Kidney (tissue), 14 donors: ENCODE data around the gene LRP1. TPM values are rescaled to one million over a fixed set of nuclear protein-coding genes. Genes with fewer than 3 reads are reported as not detected.

Experiments used
- DNase-seq, 5 donors: peaks; one replicate each; pipeline ENCODE4 v3.0.0-alpha.2; 2013 to 2020
- FAIRE-seq: peaks from 2 replicates; lab custom pipeline; 2012; peaks lifted over from hg19 to GRCh38; lab: Jason Lieb, UNC
- H3K27ac ChIP-seq, 2 donors: one replicate each; pipeline ENCODE4 v1.7.0; 2013; ENCODE audit warnings: low read depth in 2 of 2, low read length in 2 of 2, inconsistent platforms in 1 of 2
- H3K27me3 ChIP-seq: one replicate; pipeline ENCODE4 v1.7.1; 2013; ENCODE audit warnings: low read length, inconsistent platforms; ENCODE audit not compliant: control insufficient read depth, insufficient read depth
- H3K36me3 ChIP-seq, 3 donors: one replicate each; pipeline versions ENCODE4 v1.7.0 to v1.7.1; 2013; ENCODE audit warnings: low read length in 3 of 3, control low read depth in 1 of 3, inconsistent platforms in 1 of 3; ENCODE audit not compliant: insufficient read depth in 3 of 3, control insufficient read depth in 2 of 3
- H3K4me1 ChIP-seq, 3 donors: one replicate each; pipeline versions ENCODE4 v1.7.0 to v1.7.1; 2013; ENCODE audit warnings: low read length in 3 of 3, inconsistent platforms in 1 of 3, low read depth in 1 of 3; ENCODE audit not compliant: control insufficient read depth in 2 of 3, insufficient read depth in 2 of 3
- H3K4me3 ChIP-seq, 3 donors: one replicate each; pipeline versions ENCODE4 v1.7.0 to v1.8.1; 2013; ENCODE audit warnings: low read length in 3 of 3, control low read depth in 1 of 3, inconsistent platforms in 1 of 3
- H3K9ac ChIP-seq, 3 donors: one replicate each; pipeline versions ENCODE4 v1.7.0 to v1.7.1; 2013; ENCODE audit warnings: low read length in 3 of 3, control low read depth in 1 of 3, inconsistent platforms in 1 of 3
- H3K9me3 ChIP-seq, 3 donors: one replicate each; pipeline versions ENCODE4 v1.7.0 to v1.7.1; 2013; ENCODE audit warnings: low read length in 3 of 3, control low read depth in 1 of 3, inconsistent platforms in 1 of 3; ENCODE audit not compliant: control insufficient read depth in 2 of 3, insufficient read depth in 1 of 3
- intact Hi-C: fragments of 100-400 bp; cut with DNase I; formaldehyde crosslinking; loops from one replicate; pipeline ENCODE4 v1.11.1; 2022
- polyA plus RNA-seq: library from polyadenylated mRNA; stranded (reverse); fragments of 350-450 nt; fragmentation: Illumina TruSeq; extraction: RNeasy Lipid Tissue Mini Kit (QIAGEN cat#74804); gene quantifications from one replicate; pipeline ENCODE4 v1.2.3, GENCODE V29; 2014; ENCODE audit warnings: low read depth, low replicate concordance; ENCODE audit not compliant: insufficient read depth
- total RNA-seq: library from RNA; stranded (reverse); fragmentation: NEBNext Ultra II Directional; extraction: Animal tissue kit (Norgen Biotek cat#: 25700); gene quantifications from one replicate; pipeline ENCODE4 v1.2.1, GENCODE V29; 2021
- TF ChIP-seq, protein P1 (sequence below): IDR thresholded peaks from 3 replicates; pipeline ENCODE4 v1.5.1; 2012; ENCODE audit warnings: mild to moderate bottlenecking, moderate library complexity, borderline replicate concordance; ENCODE audit not compliant: insufficient read depth; ENCODE audit errors: extremely low read depth
- donor health status: control.
- donor health status: control.
- donor health status: control.
- donor health status: control.
- donor health status: control.
- donor health status: DM: yes; HTN: yes; CAD: no.
- donor health status: Normal renal cell carcinoma (clear cell type).

The LRP1 gene
- total and polyA plus RNA-seq, 2 donors from 2014 or later, result 18.7 to 121 TPM

DNA sequence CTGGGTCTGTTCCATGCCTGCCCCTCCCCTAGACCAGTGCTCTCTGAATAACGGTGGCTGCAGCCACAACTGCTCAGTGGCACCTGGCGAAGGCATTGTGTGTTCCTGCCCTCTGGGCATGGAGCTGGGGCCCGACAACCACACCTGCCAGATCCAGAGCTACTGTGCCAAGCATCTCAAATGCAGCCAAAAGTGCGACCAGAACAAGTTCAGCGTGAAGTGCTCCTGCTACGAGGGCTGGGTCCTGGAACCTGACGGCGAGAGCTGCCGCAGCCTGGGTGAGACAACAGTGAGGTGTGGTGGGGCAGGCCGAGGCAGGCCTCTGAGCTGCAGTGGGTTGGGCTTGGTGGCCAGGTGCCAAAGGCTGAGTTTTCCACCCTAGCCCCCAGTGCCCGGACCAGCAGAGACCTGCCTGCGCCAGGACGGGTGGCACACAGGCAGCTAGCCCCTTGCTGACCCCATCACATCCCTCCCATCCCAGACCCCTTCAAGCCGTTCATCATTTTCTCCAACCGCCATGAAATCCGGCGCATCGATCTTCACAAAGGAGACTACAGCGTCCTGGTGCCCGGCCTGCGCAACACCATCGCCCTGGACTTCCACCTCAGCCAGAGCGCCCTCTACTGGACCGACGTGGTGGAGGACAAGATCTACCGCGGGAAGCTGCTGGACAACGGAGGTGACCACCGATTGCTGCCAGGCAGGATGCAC is 47.3 kb downstream of the LRP1 start:
- H3K27me3 ChIP-seq, result no peaks in the 10 kb centered on the region
- no peaks in the 10 kb centered on the region for H3K9me3 ChIP-seq
- peaks cover 0 to 12% (median 8%) of the 10 kb centered on the region in 3 donors for H3K36me3 ChIP-seq
- no peak overlapping the region for H3K9ac ChIP-seq
- peak; percentile 56 to 88 (median 72) for DNase-seq
- FAIRE-seq, result no peak
- TF ChIP-seq, protein P1, sequence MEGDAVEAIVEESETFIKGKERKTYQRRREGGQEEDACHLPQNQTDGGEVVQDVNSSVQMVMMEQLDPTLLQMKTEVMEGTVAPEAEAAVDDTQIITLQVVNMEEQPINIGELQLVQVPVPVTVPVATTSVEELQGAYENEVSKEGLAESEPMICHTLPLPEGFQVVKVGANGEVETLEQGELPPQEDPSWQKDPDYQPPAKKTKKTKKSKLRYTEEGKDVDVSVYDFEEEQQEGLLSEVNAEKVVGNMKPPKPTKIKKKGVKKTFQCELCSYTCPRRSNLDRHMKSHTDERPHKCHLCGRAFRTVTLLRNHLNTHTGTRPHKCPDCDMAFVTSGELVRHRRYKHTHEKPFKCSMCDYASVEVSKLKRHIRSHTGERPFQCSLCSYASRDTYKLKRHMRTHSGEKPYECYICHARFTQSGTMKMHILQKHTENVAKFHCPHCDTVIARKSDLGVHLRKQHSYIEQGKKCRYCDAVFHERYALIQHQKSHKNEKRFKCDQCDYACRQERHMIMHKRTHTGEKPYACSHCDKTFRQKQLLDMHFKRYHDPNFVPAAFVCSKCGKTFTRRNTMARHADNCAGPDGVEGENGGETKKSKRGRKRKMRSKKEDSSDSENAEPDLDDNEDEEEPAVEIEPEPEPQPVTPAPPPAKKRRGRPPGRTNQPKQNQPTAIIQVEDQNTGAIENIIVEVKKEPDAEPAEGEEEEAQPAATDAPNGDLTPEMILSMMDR, result peak; percentile 41
- no peaks in the 10 kb centered on the region for H3K4me1 ChIP-seq
- intact Hi-C loops, result loop anchor here (5.0 kb wide), 1 partner anchor 53 kb away; no protein-coding TSS in a partner anchor
- no peak overlapping the region for H3K4me3 ChIP-seq
- H3K27ac ChIP-seq, result no peak overlapping the region

GRCh38 chr12:57176139-57176477 is 47.8 kb downstream of the LRP1 start:
- H3K9me3 ChIP-seq, result no peaks in the 10 kb centered on the region
- DNase-seq (no peak), FAIRE-seq (no peak)
- H3K27me3 ChIP-seq, result no peaks in the 10 kb centered on the region
- H3K36me3 ChIP-seq, result peaks cover 0 to 12% (median 8%) of the 10 kb centered on the region in 3 donors
- H3K27ac ChIP-seq, result no peak overlapping the region
- no peak overlapping the region for H3K9ac ChIP-seq
- intact Hi-C loops, result loop anchor here (5.0 kb wide), 1 partner anchor 54 kb away; no protein-coding TSS in a partner anchor
- no peak overlapping the region for H3K4me3 ChIP-seq
- H3K4me1 ChIP-seq, result no peaks in the 10 kb centered on the region
- TF ChIP-seq, protein P1, result no peak

GRCh38 chr12:57176846-57177245 is 48.6 kb downstream of the LRP1 start:
- TF ChIP-seq, protein P1, result no peak
- H3K27ac ChIP-seq, result no peak overlapping the region
- DNase-seq (no peak), FAIRE-seq (no peak)
- no peak overlapping the region for H3K9ac ChIP-seq
- no peaks in the 10 kb centered on the region for H3K9me3 ChIP-seq
- H3K4me1 ChIP-seq, result no peaks in the 10 kb centered on the region
- H3K36me3 ChIP-seq, result peaks cover 0 to 12% (median 8%) of the 10 kb centered on the region in 3 donors
- H3K4me3 ChIP-seq, result no peak overlapping the region
- intact Hi-C loops, result loop anchor here (5.0 kb wide), 1 partner anchor 55 kb away; no protein-coding TSS in a partner anchor
- no peaks in the 10 kb centered on the region for H3K27me3 ChIP-seq
